SU-DHL-6 (cell line): ENCODE results near the gene THSD7A.

ENCODE experiments used
- EZH2phosphoT487 ChIP-seq: fragments of 200-600 bp; sonication (generic), shearing (Covaris generic); conservative IDR thresholded peaks from 2 replicates; pipeline ENCODE4 v1.6.1; 2018; ENCODE audit warnings: mild to moderate bottlenecking, antibody characterized with exemption, low read length, moderate library complexity, mixed read lengths
- TF ChIP-seq, protein P1 (sequence below): fragments of 200-600 bp; sonication (generic); IDR thresholded peaks from one replicate; pipeline ENCODE4 v1.5.1; 2017; ENCODE audit warnings: antibody characterized with exemption, mild to moderate bottlenecking, low read length, moderate library complexity; ENCODE audit not compliant: insufficient read depth, poor library complexity, severe bottlenecking

DNA sequence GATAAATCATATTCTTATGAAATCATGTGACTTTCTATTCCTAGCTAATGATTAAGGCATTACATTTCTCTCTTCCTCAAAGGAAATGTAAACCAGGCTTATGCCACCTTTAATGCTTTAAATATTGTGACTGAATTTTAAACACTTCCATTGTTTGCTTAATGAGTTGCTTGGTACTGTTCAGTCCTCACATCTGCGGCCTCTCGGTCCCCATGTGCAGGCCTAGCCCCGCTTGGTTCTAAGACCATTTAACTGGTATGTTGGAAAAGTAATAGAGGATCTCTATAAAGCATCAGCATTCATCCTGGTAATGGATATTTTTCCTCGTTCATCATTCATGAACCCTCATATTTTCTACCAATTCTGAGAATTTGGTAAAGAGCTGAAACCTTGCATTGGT, 27.4 kb downstream of the THSD7A start:
- TF ChIP-seq, protein P1, sequence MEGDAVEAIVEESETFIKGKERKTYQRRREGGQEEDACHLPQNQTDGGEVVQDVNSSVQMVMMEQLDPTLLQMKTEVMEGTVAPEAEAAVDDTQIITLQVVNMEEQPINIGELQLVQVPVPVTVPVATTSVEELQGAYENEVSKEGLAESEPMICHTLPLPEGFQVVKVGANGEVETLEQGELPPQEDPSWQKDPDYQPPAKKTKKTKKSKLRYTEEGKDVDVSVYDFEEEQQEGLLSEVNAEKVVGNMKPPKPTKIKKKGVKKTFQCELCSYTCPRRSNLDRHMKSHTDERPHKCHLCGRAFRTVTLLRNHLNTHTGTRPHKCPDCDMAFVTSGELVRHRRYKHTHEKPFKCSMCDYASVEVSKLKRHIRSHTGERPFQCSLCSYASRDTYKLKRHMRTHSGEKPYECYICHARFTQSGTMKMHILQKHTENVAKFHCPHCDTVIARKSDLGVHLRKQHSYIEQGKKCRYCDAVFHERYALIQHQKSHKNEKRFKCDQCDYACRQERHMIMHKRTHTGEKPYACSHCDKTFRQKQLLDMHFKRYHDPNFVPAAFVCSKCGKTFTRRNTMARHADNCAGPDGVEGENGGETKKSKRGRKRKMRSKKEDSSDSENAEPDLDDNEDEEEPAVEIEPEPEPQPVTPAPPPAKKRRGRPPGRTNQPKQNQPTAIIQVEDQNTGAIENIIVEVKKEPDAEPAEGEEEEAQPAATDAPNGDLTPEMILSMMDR = no peak
- no peak for TF ChIP-seq EZH2phosphoT487
